Osteoblast (primary cell): ENCODE measurements around the gene ACSL6. TPM values are rescaled to one million over a fixed set of nuclear protein-coding genes. Genes with fewer than 3 reads are reported as not detected.

ENCODE experiments used
- DNase-seq: peaks from one replicate; pipeline ENCODE4 v3.0.0; 2011; ENCODE audit warnings: low spot score, mixed read lengths; ENCODE audit not compliant: insufficient read length; ENCODE audit errors: missing footprints
- H2AFZ ChIP-seq: 2 replicates; pipeline ENCODE4 v1.6.0; 2011; ENCODE audit warnings: mild to moderate bottlenecking, low read length
- H3K27ac ChIP-seq: 2 replicates; pipeline ENCODE4 v1.5.1; 2011; ENCODE audit warnings: mild to moderate bottlenecking, low read depth, low read length, moderate library complexity
- H3K27me3 ChIP-seq: 2 replicates; pipeline ENCODE4 v1.6.0; 2012; ENCODE audit warnings: mild to moderate bottlenecking, control low read depth, inconsistent platforms, low read length, moderate library complexity; ENCODE audit not compliant: insufficient read depth
- H3K36me3 ChIP-seq: 2 replicates; pipeline ENCODE4 v1.5.1; 2011; ENCODE audit warnings: mild to moderate bottlenecking, low read length, control low read depth, moderate library complexity; ENCODE audit not compliant: insufficient read depth
- H3K4me1 ChIP-seq: 2 replicates; pipeline ENCODE4 v1.5.1; 2011; ENCODE audit warnings: mild to moderate bottlenecking, low read length, control low read depth, moderate library complexity; ENCODE audit not compliant: insufficient read depth
- H3K4me2 ChIP-seq: 2 replicates; pipeline ENCODE4 v1.6.0; 2011; ENCODE audit warnings: mild to moderate bottlenecking, low read length; ENCODE audit not compliant: insufficient read depth
- H3K4me3 ChIP-seq: fragments of 200-600 bp; sonication (generic); 3 replicates; pipeline ENCODE4 v1.5.1; 2012; ENCODE audit warnings: mild to moderate bottlenecking, low read length, inconsistent platforms; ENCODE audit not compliant: insufficient read depth
- H3K79me2 ChIP-seq: 2 replicates; pipeline ENCODE4 v1.6.0; 2012; ENCODE audit warnings: mild to moderate bottlenecking, low read length, control low read depth, inconsistent platforms; ENCODE audit not compliant: insufficient read depth
- H3K9me3 ChIP-seq: 2 replicates; pipeline ENCODE4 v1.5.1; 2011; ENCODE audit warnings: low read depth, low read length, control low read depth
- H4K20me1 ChIP-seq: 2 replicates; pipeline ENCODE4 v1.6.0; 2012; ENCODE audit warnings: mild to moderate bottlenecking, low read length, control low read depth; ENCODE audit not compliant: insufficient read depth
- total RNA-seq: library from RNA; depleted of rRNA; stranded (reverse); fragments of >200 nt; gene quantifications from 2 replicates; pipeline ENCODE4 v1.2.3, GENCODE V29; 2012
- TF ChIP-seq, protein P1 (sequence below): IDR thresholded peaks from 2 replicates; pipeline ENCODE4 v1.5.1; 2011; ENCODE audit warnings: mild to moderate bottlenecking, low read depth, low read length, moderate library complexity; ENCODE audit errors: extremely low read depth

Gene ACSL6
- total RNA-seq, 1 donor: not detected

DNA sequence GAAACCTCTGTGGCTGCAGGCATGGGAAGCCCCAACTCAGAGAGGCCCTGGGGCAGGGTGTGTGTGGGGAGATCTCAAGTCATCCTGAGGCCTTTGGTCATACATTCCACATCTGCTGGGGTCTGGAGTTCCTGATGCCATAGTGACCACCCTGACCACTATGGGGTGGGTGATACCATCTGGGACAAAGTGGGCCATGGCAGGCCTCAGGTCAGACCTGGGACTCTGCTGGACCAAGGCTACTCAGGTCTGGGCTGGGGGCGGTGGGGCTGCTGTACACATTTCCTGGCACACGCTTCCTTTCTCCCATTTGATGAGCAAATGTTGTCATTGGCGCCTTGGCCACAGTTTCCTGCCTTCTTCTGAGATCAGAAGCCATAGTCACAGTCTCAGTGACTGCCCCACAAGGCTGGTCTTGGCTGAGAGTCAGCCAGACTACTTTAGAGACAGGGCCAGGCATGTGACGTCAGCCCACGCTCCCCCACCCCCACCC is 15.1 kb upstream of the ACSL6 start:
- Histone ChIP-seq H3K79me2 (no peaks in the 10 kb centered on the region), H3K27ac (no peak overlapping the region), H3K27me3 (peaks cover 3% of the 10 kb centered on the region), H3K36me3 (no peaks in the 10 kb centered on the region), H3K9me3 (no peaks in the 10 kb centered on the region), H4K20me1 (no peaks in the 10 kb centered on the region), H3K4me1 (no peaks in the 10 kb centered on the region), H3K4me3 (no peak overlapping the region), H3K4me2 (no peak overlapping the region), H2AFZ (no peak overlapping the region)
- TF ChIP-seq, protein P1, sequence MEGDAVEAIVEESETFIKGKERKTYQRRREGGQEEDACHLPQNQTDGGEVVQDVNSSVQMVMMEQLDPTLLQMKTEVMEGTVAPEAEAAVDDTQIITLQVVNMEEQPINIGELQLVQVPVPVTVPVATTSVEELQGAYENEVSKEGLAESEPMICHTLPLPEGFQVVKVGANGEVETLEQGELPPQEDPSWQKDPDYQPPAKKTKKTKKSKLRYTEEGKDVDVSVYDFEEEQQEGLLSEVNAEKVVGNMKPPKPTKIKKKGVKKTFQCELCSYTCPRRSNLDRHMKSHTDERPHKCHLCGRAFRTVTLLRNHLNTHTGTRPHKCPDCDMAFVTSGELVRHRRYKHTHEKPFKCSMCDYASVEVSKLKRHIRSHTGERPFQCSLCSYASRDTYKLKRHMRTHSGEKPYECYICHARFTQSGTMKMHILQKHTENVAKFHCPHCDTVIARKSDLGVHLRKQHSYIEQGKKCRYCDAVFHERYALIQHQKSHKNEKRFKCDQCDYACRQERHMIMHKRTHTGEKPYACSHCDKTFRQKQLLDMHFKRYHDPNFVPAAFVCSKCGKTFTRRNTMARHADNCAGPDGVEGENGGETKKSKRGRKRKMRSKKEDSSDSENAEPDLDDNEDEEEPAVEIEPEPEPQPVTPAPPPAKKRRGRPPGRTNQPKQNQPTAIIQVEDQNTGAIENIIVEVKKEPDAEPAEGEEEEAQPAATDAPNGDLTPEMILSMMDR: no peak
- DNase-seq: no peak

DNA sequence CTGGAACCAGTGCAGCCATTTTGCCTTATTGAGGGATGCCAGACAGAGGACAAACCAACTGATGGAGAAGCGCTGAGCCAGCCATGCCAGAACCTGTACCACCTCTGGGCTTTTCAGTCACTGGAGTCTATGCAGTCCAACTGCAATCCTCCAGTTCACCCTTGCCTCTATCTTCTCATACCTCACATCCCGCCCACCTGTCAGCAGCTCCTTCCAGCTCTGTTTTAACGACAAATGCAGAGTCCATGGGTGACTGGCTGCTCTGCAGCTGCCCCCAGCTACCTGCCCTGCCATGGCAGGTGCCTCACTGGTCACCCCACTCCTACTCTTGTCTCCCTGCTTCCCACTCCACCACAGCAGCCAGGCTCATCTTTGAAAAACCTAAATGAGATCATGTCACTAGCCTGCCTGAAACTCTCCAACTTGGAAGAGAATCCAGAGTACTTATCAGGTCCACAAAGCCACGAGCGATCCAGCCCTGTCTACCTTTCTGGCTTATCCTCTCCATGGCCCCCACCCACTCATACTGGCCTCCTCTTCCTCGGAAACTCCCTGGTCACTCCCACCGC is 14.0 kb upstream of the ACSL6 start:
- Histone ChIP-seq H3K27me3 (peaks cover 4% of the 10 kb centered on the region), H3K9me3 (no peaks in the 10 kb centered on the region), H3K79me2 (no peaks in the 10 kb centered on the region), H3K4me1 (no peaks in the 10 kb centered on the region), H3K36me3 (no peaks in the 10 kb centered on the region), H3K4me2 (no peak overlapping the region), H4K20me1 (no peaks in the 10 kb centered on the region), H3K27ac (no peak overlapping the region), H2AFZ (no peak overlapping the region), H3K4me3 (no peak overlapping the region)
- DNase-seq: no peak
- TF ChIP-seq, protein P1: no peak

DNA sequence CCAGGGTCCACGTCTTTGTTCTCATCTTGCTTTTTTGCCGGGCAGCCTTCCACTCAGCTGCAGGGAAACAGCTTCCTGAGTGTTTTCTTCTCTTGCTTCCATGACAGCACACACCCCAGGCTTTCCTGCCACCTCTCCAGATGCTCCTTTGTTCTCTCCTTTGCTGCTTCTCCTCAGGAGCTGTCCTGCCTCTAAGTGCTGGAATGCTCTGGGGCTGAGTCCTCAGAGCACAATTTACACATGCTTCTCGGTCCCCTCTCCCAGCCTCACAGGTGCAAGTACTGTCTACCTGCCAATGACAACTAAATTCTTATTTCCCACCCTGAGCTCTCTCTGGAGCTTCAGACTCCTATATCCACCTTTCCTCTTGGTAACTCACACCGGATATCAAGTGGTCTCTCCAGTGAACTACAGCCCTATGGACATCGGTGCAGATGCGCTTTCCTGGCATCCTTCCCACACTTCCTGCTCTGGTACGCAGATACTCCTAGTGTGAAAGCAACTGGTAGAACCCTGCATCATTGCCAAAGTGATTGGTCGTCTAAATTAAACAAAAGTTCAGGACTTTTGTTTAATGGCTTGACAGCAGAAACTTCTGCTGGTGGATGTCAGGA is 13.4 kb upstream of the ACSL6 start:
- no peaks in the 10 kb centered on the region for H4K20me1 ChIP-seq
- TF ChIP-seq, protein P1: no peak
- H3K79me2 ChIP-seq: no peaks in the 10 kb centered on the region
- no peaks in the 10 kb centered on the region for H3K4me1 ChIP-seq
- no peaks in the 10 kb centered on the region for H3K36me3 ChIP-seq
- H3K9me3 ChIP-seq: no peaks in the 10 kb centered on the region
- no peak for DNase-seq
- no peak overlapping the region for H2AFZ ChIP-seq
- no peak overlapping the region for H3K4me3 ChIP-seq
- no peak overlapping the region for H3K4me2 ChIP-seq
- H3K27me3 ChIP-seq: peaks cover 6% of the 10 kb centered on the region
- no peak overlapping the region for H3K27ac ChIP-seq

DNA sequence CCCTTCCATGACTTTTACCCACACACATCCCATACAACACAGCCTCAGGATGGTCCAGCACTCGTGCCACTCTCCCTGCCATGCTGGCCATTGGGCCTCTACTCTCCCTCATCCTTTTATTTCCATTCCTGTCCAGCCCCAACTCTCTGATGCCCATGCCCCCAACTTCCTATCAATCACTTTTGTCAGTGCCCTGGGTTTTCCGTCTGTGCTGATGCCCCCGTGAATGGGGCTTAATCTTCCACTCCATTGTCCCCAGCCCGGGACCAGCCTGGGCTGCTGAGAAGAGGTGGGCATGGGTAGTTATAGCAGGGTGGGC is 12.6 kb upstream of the ACSL6 start:
- Histone ChIP-seq H3K4me2 (no peak overlapping the region), H3K79me2 (no peaks in the 10 kb centered on the region), H3K36me3 (no peaks in the 10 kb centered on the region), H3K4me1 (no peaks in the 10 kb centered on the region), H3K4me3 (no peak overlapping the region), H3K9me3 (no peaks in the 10 kb centered on the region), H3K27ac (no peak overlapping the region), H4K20me1 (no peaks in the 10 kb centered on the region), H3K27me3 (peaks cover 13% of the 10 kb centered on the region), H2AFZ (no peak overlapping the region)
- TF ChIP-seq, protein P1: no peak
- no peak for DNase-seq
